ENCODE results near the gene GRIN3B. TPM values are rescaled to one million over a fixed set of nuclear protein-coding genes. Genes with fewer than 3 reads are reported as not detected.

The GRIN3B gene
- total RNA-seq, 1 donor from 2014 or later = 0.93 TPM

- DNase-seq = no peak
- TF ChIP-seq, protein P1, sequence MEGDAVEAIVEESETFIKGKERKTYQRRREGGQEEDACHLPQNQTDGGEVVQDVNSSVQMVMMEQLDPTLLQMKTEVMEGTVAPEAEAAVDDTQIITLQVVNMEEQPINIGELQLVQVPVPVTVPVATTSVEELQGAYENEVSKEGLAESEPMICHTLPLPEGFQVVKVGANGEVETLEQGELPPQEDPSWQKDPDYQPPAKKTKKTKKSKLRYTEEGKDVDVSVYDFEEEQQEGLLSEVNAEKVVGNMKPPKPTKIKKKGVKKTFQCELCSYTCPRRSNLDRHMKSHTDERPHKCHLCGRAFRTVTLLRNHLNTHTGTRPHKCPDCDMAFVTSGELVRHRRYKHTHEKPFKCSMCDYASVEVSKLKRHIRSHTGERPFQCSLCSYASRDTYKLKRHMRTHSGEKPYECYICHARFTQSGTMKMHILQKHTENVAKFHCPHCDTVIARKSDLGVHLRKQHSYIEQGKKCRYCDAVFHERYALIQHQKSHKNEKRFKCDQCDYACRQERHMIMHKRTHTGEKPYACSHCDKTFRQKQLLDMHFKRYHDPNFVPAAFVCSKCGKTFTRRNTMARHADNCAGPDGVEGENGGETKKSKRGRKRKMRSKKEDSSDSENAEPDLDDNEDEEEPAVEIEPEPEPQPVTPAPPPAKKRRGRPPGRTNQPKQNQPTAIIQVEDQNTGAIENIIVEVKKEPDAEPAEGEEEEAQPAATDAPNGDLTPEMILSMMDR (IDR thresholded peaks at IDR 0.05; ENCODE audit: partially characterized antibody, unreplicated experiment) = no peak
- Mint-ChIP-seq H3K4me3 (ENCODE audit: unreplicated experiment) (no peak overlapping the region), H3K27me3 (ENCODE audit: unreplicated experiment) (peaks cover 7% of the 10 kb centered on the region), H3K9me3 (ENCODE audit: unreplicated experiment) (peaks cover 1% of the 10 kb centered on the region), H3K27ac (ENCODE audit: unreplicated experiment) (no peak overlapping the region), H3K4me1 (ENCODE audit: low read depth, unreplicated experiment) (peaks cover 2% of the 10 kb centered on the region), H3K36me3 (ENCODE audit: unreplicated experiment) (no peaks in the 10 kb centered on the region)
These were observed 6.3 kb upstream of the GRIN3B start for GRCh38 chr19:993831-994393.

- peaks cover 3% of the 10 kb centered on the region for H3K9me3 Mint-ChIP-seq (ENCODE audit: unreplicated experiment)
- no peak for DNase-seq
- TF ChIP-seq, protein P1 (IDR thresholded peaks at IDR 0.05; ENCODE audit: partially characterized antibody, unreplicated experiment) = no peak
These were observed 5.7 kb upstream of the GRIN3B start for GRCh38 chr19:994516-994915.

DNA sequence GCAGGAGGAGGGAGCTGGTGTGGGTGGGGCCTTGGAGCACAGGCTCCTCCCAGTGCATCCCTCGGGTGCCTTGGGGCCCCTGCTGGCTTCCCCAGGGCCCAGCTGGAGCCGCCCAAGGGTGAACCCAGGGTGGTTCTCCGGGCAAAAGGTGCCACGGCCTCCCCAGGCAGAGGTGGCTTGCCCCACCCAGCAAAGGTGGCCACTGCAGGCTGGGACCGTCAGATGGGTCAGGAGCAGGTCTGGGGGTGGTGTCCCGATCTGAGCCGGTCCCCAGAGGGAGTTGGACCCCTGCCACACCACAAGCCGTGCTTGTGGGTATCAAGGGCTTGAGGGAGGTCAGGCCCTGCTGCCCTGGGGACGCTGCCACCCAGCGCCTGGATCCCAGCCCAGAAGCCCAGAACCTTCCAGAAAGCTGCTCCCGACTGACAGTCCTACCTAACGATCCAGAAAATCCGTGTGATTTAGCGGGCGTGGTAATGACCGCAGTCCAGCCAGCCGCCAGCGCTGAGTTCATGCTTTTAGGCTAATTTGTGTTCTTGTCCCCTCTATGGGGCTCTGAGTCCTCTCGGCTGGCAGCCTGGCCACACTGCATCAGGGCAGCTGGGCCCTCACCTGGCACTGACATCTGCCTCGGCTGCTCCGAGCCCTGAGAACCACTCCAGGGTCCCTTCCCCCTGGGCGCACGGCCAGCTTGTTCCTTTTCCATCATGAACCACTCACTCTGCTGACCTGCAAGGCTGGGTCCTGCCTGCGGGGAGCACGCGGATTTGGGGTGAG is 5.0 kb upstream of the GRIN3B start:
- H3K4me3 Mint-ChIP-seq (ENCODE audit: unreplicated experiment) = no peak overlapping the region
- no peak overlapping the region for H3K27ac Mint-ChIP-seq (ENCODE audit: unreplicated experiment)
- H3K4me1 Mint-ChIP-seq (ENCODE audit: low read depth, unreplicated experiment) = peaks cover 3% of the 10 kb centered on the region
- DNase-seq = peak; percentile 54
- H3K36me3 Mint-ChIP-seq (ENCODE audit: unreplicated experiment) = no peaks in the 10 kb centered on the region
- H3K27me3 Mint-ChIP-seq (ENCODE audit: unreplicated experiment) = peaks cover 11% of the 10 kb centered on the region
- TF ChIP-seq, protein P1 (IDR thresholded peaks at IDR 0.05; ENCODE audit: partially characterized antibody, unreplicated experiment) = no peak
- peaks cover 3% of the 10 kb centered on the region for H3K9me3 Mint-ChIP-seq (ENCODE audit: unreplicated experiment)

More at GRCh38 chr19:994516-994915, 5.7 kb upstream of the GRIN3B start:
- Mint-ChIP-seq H3K36me3 (ENCODE audit: unreplicated experiment) (no peaks in the 10 kb centered on the region), H3K27ac (ENCODE audit: unreplicated experiment) (no peak overlapping the region), H3K4me3 (ENCODE audit: unreplicated experiment) (no peak overlapping the region), H3K27me3 (ENCODE audit: unreplicated experiment) (peaks cover 11% of the 10 kb centered on the region), H3K4me1 (ENCODE audit: low read depth, unreplicated experiment) (peaks cover 3% of the 10 kb centered on the region)

- Mint-ChIP-seq H3K36me3 (ENCODE audit: unreplicated experiment) (no peaks in the 10 kb centered on the region), H3K4me3 (ENCODE audit: unreplicated experiment) (peak overlapping the region; percentile 49), H3K27me3 (ENCODE audit: unreplicated experiment) (peaks cover 11% of the 10 kb centered on the region), H3K9me3 (ENCODE audit: unreplicated experiment) (peaks cover 3% of the 10 kb centered on the region), H3K4me1 (ENCODE audit: low read depth, unreplicated experiment) (peaks cover 3% of the 10 kb centered on the region), H3K27ac (ENCODE audit: unreplicated experiment) (no peak overlapping the region)
- TF ChIP-seq, protein P1 (IDR thresholded peaks at IDR 0.05; ENCODE audit: partially characterized antibody, unreplicated experiment) = no peak
- DNase-seq = peak; percentile 53
These were observed 4.0 kb upstream of the GRIN3B start for GRCh38 chr19:996051-996838.

Data from glutamatergic neuron (in vitro differentiated cells).